HEK293 (cell line): ENCODE data around the gene VAT1L.

ENCODE experiments used
- CTCF ChIA-PET: fragments of 350-600 bp; formaldehyde crosslinking; extraction: SDS; loops from one replicate; lab custom pipeline; 2021; ENCODE audit warnings: antibody characterized with exemption; lab: Yijun Ruan, JAX
- POLR2A ChIA-PET: fragments of 300-600 bp; formaldehyde crosslinking; extraction: SDS; loops from one replicate; lab custom pipeline; 2020; ENCODE audit warnings: antibody characterized with exemption, inconsistent platforms; lab: Yijun Ruan, JAX
- H3K27ac ChIP-seq: fragments of 200-500 bp; sonication (Bioruptor generic); 2 replicates; pipeline ENCODE4 v1.5.1; 2014; ENCODE audit warnings: low read depth, low read length, control low read depth, inconsistent platforms; ENCODE audit errors: extremely low read depth
- H3K36me3 ChIP-seq, 2 experiments: fragments of 200-500 bp in 1 of 2; sonication (Bioruptor generic) in 1 of 2; 1 replicate in 1 of 2; 2 replicates in 1 of 2; pipeline ENCODE4 v1.5.1; 2014 to 2017; ENCODE audit warnings: inconsistent platforms in 2 of 2, low read length in 2 of 2; ENCODE audit not compliant: control insufficient read depth in 2 of 2, insufficient read depth in 1 of 2
- H3K4me1 ChIP-seq: fragments of 200-500 bp; sonication (Bioruptor generic); 2 replicates; pipeline ENCODE4 v1.5.1; 2014; ENCODE audit warnings: mild to moderate bottlenecking, low read length, inconsistent platforms; ENCODE audit not compliant: control insufficient read depth, insufficient read depth
- H3K4me3 ChIP-seq: 2 replicates; pipeline ENCODE4 v1.5.1; 2011; ENCODE audit warnings: low read depth, mild to moderate bottlenecking, control low read depth, low read length, moderate library complexity
- H3K9me3 ChIP-seq: fragments of 200-500 bp; sonication (Bioruptor generic); 2 replicates; pipeline ENCODE4 v1.5.1; 2014; ENCODE audit warnings: low read depth, low read length, inconsistent platforms; ENCODE audit not compliant: control insufficient read depth, insufficient read depth
- FEZF1 ChIP-seq: fragments of 450-650 bp; formaldehyde crosslinking; IDR thresholded peaks from 2 replicates; pipeline ENCODE4 v1.5.1; 2016; ENCODE audit warnings: missing biosample characterization, missing genetic modification characterization
- GLIS2 ChIP-seq: fragments of 450-650 bp; formaldehyde crosslinking; IDR thresholded peaks from 2 replicates; pipeline ENCODE4 v1.5.1; 2016; ENCODE audit warnings: missing biosample characterization, missing genetic modification characterization
- OSR2 ChIP-seq: fragments of 450-650 bp; formaldehyde crosslinking; IDR thresholded peaks from 2 replicates; pipeline ENCODE4 v1.5.1; 2016; ENCODE audit warnings: missing biosample characterization, missing genetic modification characterization
- REPIN1 ChIP-seq: fragments of 450-650 bp; formaldehyde crosslinking; IDR thresholded peaks from 2 replicates; pipeline ENCODE4 v1.5.1; 2017; ENCODE audit warnings: missing biosample characterization, missing genetic modification characterization, low read depth
- ZBTB21 ChIP-seq: fragments of 450-650 bp; formaldehyde crosslinking; IDR thresholded peaks from 2 replicates; pipeline ENCODE4 v1.5.1; 2017; ENCODE audit warnings: missing biosample characterization, missing genetic modification characterization
- ZBTB48 ChIP-seq: fragments of 450-650 bp; formaldehyde crosslinking; IDR thresholded peaks from 2 replicates; pipeline ENCODE4 v1.5.1; 2016; ENCODE audit warnings: missing biosample characterization, missing genetic modification characterization
- ZBTB8A ChIP-seq: fragments of 450-650 bp; formaldehyde crosslinking; IDR thresholded peaks from 2 replicates; pipeline ENCODE4 v1.5.1; 2016; ENCODE audit warnings: missing biosample characterization, missing genetic modification characterization
- ZFP3 ChIP-seq: fragments of 450-650 bp; formaldehyde crosslinking; IDR thresholded peaks from 2 replicates; pipeline ENCODE4 v1.5.1; 2016; ENCODE audit warnings: low read depth, missing biosample characterization, missing genetic modification characterization
- ZNF121 ChIP-seq: fragments of 450-650 bp; formaldehyde crosslinking; IDR thresholded peaks from 2 replicates; pipeline ENCODE4 v1.5.1; 2016; ENCODE audit warnings: missing biosample characterization, missing genetic modification characterization
- ZNF155 ChIP-seq: fragments of 450-650 bp; formaldehyde crosslinking; IDR thresholded peaks from 2 replicates; pipeline ENCODE4 v1.5.1; 2016; ENCODE audit warnings: missing biosample characterization, missing genetic modification characterization
- ZNF16 ChIP-seq: fragments of 450-650 bp; formaldehyde crosslinking; IDR thresholded peaks from 2 replicates; pipeline ENCODE4 v1.5.1; 2016; ENCODE audit warnings: low read depth, missing biosample characterization, missing genetic modification characterization
- ZNF184 ChIP-seq: fragments of 450-650 bp; IDR thresholded peaks from 2 replicates; pipeline ENCODE4 v1.5.1; 2018; ENCODE audit warnings: missing biosample characterization, mild to moderate bottlenecking, missing genetic modification characterization
- ZNF501 ChIP-seq: fragments of 450-650 bp; formaldehyde crosslinking; IDR thresholded peaks from 2 replicates; pipeline ENCODE4 v1.5.1; 2016; ENCODE audit warnings: missing biosample characterization, missing genetic modification characterization
- ZNF521 ChIP-seq: fragments of 450-650 bp; formaldehyde crosslinking; IDR thresholded peaks from 2 replicates; pipeline ENCODE4 v1.5.1; 2017; ENCODE audit warnings: missing biosample characterization, mild to moderate bottlenecking, missing genetic modification characterization
- ZNF530 ChIP-seq: fragments of 450-650 bp; formaldehyde crosslinking; IDR thresholded peaks from 2 replicates; pipeline ENCODE4 v1.5.1; 2016; ENCODE audit warnings: low read depth, missing biosample characterization, missing genetic modification characterization
- ZNF654 ChIP-seq: fragments of 450-650 bp; formaldehyde crosslinking; IDR thresholded peaks from 2 replicates; pipeline ENCODE4 v1.5.1; 2016; ENCODE audit warnings: low read depth, missing biosample characterization, missing genetic modification characterization
- ZNF664 ChIP-seq: fragments of 450-650 bp; formaldehyde crosslinking; IDR thresholded peaks from 2 replicates; pipeline ENCODE4 v1.5.1; 2016; ENCODE audit warnings: missing biosample characterization, missing genetic modification characterization
- ZNF785 ChIP-seq: fragments of 450-650 bp; formaldehyde crosslinking; IDR thresholded peaks from 2 replicates; pipeline ENCODE4 v1.5.1; 2016; ENCODE audit warnings: missing biosample characterization, missing genetic modification characterization
- TF ChIP-seq, protein P1 (sequence below): fragments of 450-650 bp; formaldehyde crosslinking; IDR thresholded peaks from 2 replicates; pipeline ENCODE4 v1.5.1; 2016; ENCODE audit warnings: missing biosample characterization, missing genetic modification characterization
- TF ChIP-seq, protein P2 (sequence below): fragments of 450-650 bp; formaldehyde crosslinking; IDR thresholded peaks from 2 replicates; pipeline ENCODE4 v1.5.1; 2016; ENCODE audit warnings: missing biosample characterization, missing genetic modification characterization
- TF ChIP-seq, protein P3 (sequence below): fragments of 450-650 bp; formaldehyde crosslinking; IDR thresholded peaks from 2 replicates; pipeline ENCODE4 v1.5.1; 2016; ENCODE audit warnings: missing biosample characterization, missing genetic modification characterization

Gene VAT1L

DNA sequence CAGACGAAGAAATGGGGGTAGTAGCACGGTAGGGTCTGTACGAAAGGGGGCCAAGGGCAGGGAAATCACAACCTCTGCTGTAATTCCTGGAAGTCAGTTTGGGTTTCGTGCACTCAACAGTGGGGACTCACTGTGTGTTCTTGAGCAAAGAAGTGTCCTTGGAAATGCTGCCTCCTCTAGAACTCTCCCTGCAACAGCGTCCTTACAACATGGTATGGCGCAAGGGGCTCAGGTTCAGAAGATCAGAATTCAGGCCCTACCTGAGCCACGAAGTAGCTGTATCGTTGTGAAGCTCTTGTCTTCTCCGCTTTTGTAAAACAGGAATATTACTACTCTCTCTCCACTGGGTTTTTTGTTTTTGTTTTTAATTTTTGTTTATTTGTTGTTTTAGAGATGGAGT, 127.7 kb downstream of the VAT1L start:
- no peak overlapping the region for H3K4me3 ChIP-seq
- H3K9me3 ChIP-seq, result no peaks in the 10 kb centered on the region
- no peak overlapping the region for H3K27ac ChIP-seq
- POLR2A ChIA-PET, result no interaction called here
- CTCF ChIA-PET, result no interaction called here
- H3K4me1 ChIP-seq, result peaks cover 18% of the 10 kb centered on the region
- no peaks in the 10 kb centered on the region for H3K36me3 ChIP-seq
- TF ChIP-seq ZNF785 (no peak), ZNF501 (no peak), ZNF664 (tag by site-specific recombination) (no peak), ZBTB48 (no peak), ZNF530 (tag by site-specific recombination) (no peak), ZNF155 (tag by site-specific recombination) (no peak), OSR2 (tag by site-specific recombination) (no peak), FEZF1 (tag by site-specific recombination) (no peak)
- TF ChIP-seq, protein P1, sequence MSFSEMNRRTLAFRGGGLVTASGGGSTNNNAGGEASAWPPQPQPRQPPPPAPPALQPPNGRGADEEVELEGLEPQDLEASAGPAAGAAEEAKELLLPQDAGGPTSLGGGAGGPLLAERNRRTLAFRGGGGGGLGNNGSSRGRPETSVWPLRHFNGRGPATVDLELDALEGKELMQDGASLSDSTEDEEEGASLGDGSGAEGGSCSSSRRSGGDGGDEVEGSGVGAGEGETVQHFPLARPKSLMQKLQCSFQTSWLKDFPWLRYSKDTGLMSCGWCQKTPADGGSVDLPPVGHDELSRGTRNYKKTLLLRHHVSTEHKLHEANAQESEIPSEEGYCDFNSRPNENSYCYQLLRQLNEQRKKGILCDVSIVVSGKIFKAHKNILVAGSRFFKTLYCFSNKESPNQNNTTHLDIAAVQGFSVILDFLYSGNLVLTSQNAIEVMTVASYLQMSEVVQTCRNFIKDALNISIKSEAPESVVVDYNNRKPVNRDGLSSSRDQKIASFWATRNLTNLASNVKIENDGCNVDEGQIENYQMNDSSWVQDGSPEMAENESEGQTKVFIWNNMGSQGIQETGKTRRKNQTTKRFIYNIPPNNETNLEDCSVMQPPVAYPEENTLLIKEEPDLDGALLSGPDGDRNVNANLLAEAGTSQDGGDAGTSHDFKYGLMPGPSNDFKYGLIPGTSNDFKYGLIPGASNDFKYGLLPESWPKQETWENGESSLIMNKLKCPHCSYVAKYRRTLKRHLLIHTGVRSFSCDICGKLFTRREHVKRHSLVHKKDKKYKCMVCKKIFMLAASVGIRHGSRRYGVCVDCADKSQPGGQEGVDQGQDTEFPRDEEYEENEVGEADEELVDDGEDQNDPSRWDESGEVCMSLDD (tag by site-specific recombination), result no peak
- TF ChIP-seq, protein P2, sequence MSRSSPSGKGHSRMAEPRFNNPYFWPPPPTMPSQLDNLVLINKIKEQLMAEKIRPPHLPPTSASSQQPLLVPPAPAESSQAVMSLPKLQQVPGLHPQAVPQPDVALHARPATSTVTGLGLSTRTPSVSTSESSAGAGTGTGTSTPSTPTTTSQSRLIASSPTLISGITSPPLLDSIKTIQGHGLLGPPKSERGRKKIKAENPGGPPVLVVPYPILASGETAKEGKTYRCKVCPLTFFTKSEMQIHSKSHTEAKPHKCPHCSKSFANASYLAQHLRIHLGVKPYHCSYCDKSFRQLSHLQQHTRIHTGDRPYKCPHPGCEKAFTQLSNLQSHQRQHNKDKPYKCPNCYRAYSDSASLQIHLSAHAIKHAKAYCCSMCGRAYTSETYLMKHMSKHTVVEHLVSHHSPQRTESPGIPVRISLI (tag by site-specific recombination), result no peak

DNA sequence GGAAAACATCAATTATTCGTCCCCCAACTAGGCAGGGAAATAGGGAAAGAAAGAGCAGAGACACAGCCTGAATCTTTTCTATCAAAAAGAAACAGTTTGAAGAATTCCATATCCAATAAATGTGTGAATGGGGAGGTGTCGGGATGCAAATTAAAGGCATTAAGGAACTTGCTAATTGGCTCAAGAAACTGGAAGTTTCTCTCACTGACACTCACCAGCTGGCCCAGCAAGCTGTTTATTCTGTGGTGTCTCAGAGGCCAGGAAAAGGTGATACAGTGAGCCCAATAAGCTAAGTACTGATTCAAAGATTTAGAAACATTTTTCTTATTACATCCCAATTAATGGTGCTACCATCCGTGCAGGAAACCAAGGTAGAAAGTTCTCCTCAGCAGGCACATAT, 129.6 kb downstream of the VAT1L start:
- no peak for TF ChIP-seq ZNF521 (tag by site-specific recombination)
- no peak for TF ChIP-seq GLIS2 (tag by site-specific recombination)
- no peak for TF ChIP-seq ZBTB21 (tag by site-specific recombination)
- no peak for TF ChIP-seq ZNF16 (tag by site-specific recombination)
- no peak for TF ChIP-seq REPIN1 (tag by site-specific recombination)
- TF ChIP-seq ZNF184 (tag by site-specific recombination), result no peak
- no peak for TF ChIP-seq ZFP3 (tag by site-specific recombination)
- no peak for TF ChIP-seq ZNF654 (tag by site-specific recombination)
- TF ChIP-seq ZNF664 (tag by site-specific recombination), result no peak
- TF ChIP-seq ZBTB8A (tag by site-specific recombination), result no peak
- TF ChIP-seq ZNF121, result no peak
- TF ChIP-seq, protein P3, sequence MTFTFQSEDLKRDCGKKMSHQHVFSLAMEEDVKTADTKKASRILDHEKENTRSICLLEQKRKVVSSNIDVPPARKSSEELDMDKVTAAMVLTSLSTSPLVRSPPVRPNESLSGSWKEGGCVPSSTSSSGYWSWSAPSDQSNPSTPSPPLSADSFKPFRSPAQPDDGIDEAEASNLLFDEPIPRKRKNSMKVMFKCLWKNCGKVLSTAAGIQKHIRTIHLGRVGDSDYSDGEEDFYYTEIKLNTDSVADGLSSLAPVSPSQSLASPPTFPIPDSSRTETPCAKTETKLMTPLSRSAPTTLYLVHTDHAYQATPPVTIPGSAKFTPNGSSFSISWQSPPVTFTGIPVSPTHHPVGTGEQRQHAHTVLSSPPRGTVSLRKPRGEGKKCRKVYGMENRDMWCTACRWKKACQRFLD (tag by site-specific recombination), result no peak
- H3K9me3 ChIP-seq, result no peaks in the 10 kb centered on the region
- H3K27ac ChIP-seq, result peak overlapping the region; percentile 38; the same call in 1 of the 2 replicates
- POLR2A ChIA-PET, result no interaction called here
- CTCF ChIA-PET, result interaction anchor here (0.7 to 1.7 kb wide), 2 partner anchors 12 to 31 kb away, joined by 3 to 5 read pairs; no protein-coding TSS in a partner anchor
- peaks cover 18% of the 10 kb centered on the region for H3K4me1 ChIP-seq
- no peak overlapping the region for H3K4me3 ChIP-seq
- H3K36me3 ChIP-seq, result no peaks in the 10 kb centered on the region
